Fibroblast of lung (primary cell): ENCODE data around the gene RAP1GAP. TPM values are rescaled to one million over a fixed set of nuclear protein-coding genes. Genes with fewer than 3 reads are reported as not detected.

Source experiments
- DNase-seq, 2 donors: peaks; one replicate each; pipeline versions ENCODE4 v3.0.0 to v3.0.0-alpha.2; 2010; ENCODE audit warnings: low read depth in 2 of 2
- H2AFZ ChIP-seq: 2 replicates; pipeline ENCODE4 v1.5.1; 2012; ENCODE audit warnings: low read length, control low read depth, inconsistent platforms
- H3K27ac ChIP-seq: 2 replicates; pipeline ENCODE4 v1.5.1; 2011; ENCODE audit warnings: low read length, control low read depth; ENCODE audit not compliant: insufficient read depth
- H3K27me3 ChIP-seq: 2 replicates; pipeline ENCODE4 v1.5.1; 2011; ENCODE audit warnings: mild to moderate bottlenecking, low read length; ENCODE audit not compliant: control insufficient read depth, insufficient read depth
- H3K36me3 ChIP-seq: 2 replicates; pipeline ENCODE4 v1.5.1; 2011; ENCODE audit warnings: low read length; ENCODE audit not compliant: control insufficient read depth, insufficient read depth
- H3K4me1 ChIP-seq: 2 replicates; pipeline ENCODE4 v1.5.1; 2011; ENCODE audit warnings: low read length; ENCODE audit not compliant: control insufficient read depth, insufficient read depth; ENCODE audit errors: extremely low read depth
- H3K4me2 ChIP-seq: 2 replicates; pipeline ENCODE4 v1.5.1; 2011; ENCODE audit warnings: low read length, control low read depth; ENCODE audit not compliant: insufficient read depth; ENCODE audit errors: extremely low read depth
- H3K4me3 ChIP-seq, 4 experiments: fragments of 200-600 bp in 1 of 4; sonication (generic) in 1 of 4; replicated peaks in 1 of 4; 2 replicates each; pipeline ENCODE4 v1.5.1; 2011 to 2016; ENCODE audit warnings: low read length in 4 of 4, low read depth in 3 of 4, mild to moderate bottlenecking in 3 of 4, control low read depth in 2 of 4, inconsistent platforms in 1 of 4, mixed read lengths in 1 of 4; ENCODE audit not compliant: insufficient read depth in 1 of 4; ENCODE audit errors: control extremely low read depth in 1 of 4
- H3K79me2 ChIP-seq: 2 replicates; pipeline ENCODE4 v1.5.1; 2012; ENCODE audit warnings: mild to moderate bottlenecking, low read length, inconsistent platforms; ENCODE audit not compliant: control insufficient read depth, insufficient read depth
- H3K9ac ChIP-seq: 2 replicates; pipeline ENCODE4 v1.5.1; 2011; ENCODE audit warnings: mild to moderate bottlenecking, low read length, control low read depth; ENCODE audit not compliant: insufficient read depth
- H3K9me3 ChIP-seq: 2 replicates; pipeline ENCODE4 v1.5.1; 2012; ENCODE audit warnings: low read depth, low read length; ENCODE audit not compliant: control insufficient read depth, insufficient read depth
- H4K20me1 ChIP-seq: 2 replicates; pipeline ENCODE4 v1.5.1; 2011; ENCODE audit warnings: low read length; ENCODE audit not compliant: control insufficient read depth, insufficient read depth; ENCODE audit errors: extremely low read depth
- CTCF ChIP-seq, 2 donors: IDR thresholded peaks in 1 of 2; conservative IDR thresholded peaks in 1 of 2; 1 replicate in 1 of 2; 2 replicates in 1 of 2; pipeline ENCODE4 v1.5.1; 2011 to 2012; ENCODE audit warnings: low read length in 2 of 2, control low read depth in 1 of 2, inconsistent platforms in 1 of 2, low read depth in 1 of 2, mild to moderate bottlenecking in 1 of 2
- EZH2 ChIP-seq: IDR thresholded peaks from 2 replicates; pipeline ENCODE4 v1.5.1; 2012; ENCODE audit warnings: low read length, control low read depth, mild to moderate bottlenecking; ENCODE audit errors: missing control alignments
- polyA plus RNA-seq, 2 donors: library from polyadenylated mRNA; depleted of rRNA in 1 of 2; stranded (reverse) in 1 of 2; unstranded in 1 of 2; fragments of >200 nt; gene quantifications; 2 replicates each; pipeline ENCODE4 v1.2.1, GENCODE V29; 2011 to 2012; ENCODE audit warnings: missing spikeins in 1 of 2
- total RNA-seq: library from RNA; depleted of rRNA; stranded (reverse); fragments of >200 nt; gene quantifications from 2 replicates; pipeline ENCODE4 v1.2.1, GENCODE V29; 2014

Gene RAP1GAP
- total and polyA plus RNA-seq, 2 donors (not counting 1 experiment from before 2014, with no cell fraction given): under 0.01 to 0.05 TPM

DNA sequence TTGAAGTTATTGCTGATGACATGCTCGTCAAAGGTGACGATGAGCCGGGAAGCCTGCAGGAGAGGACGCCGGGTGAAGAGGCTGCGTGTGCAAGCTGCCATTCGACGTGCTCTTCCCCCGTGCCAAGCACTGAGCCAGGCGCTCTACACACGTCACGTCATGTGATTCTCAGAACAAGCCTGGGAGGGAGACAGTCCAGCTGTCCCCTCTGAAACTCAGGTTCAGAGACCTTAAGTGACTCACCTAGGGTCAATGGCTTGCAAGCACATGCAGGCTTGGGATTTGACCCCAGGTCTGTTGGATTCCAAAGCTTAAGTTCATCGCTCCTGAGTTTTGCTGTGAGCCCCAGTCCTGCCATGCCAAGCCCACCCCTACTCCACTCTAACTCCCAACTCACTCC, 57.1 kb downstream of the RAP1GAP start:
- no peaks in the 10 kb centered on the region for H3K27me3 ChIP-seq
- H3K9ac ChIP-seq: no peak overlapping the region
- H2AFZ ChIP-seq: no peak overlapping the region
- no peaks in the 10 kb centered on the region for H3K9me3 ChIP-seq
- H3K4me2 ChIP-seq: no peak overlapping the region
- H3K4me1 ChIP-seq: no peaks in the 10 kb centered on the region
- TF ChIP-seq CTCF (conservative IDR thresholded peaks at IDR 0.05 in 1 of 2, IDR thresholded peaks at IDR 0.05 in 1 of 2; ENCODE audit: low read depth in 1 of 2, low read length in 2 of 2) (no peak), EZH2 (no peak)
- no peaks in the 10 kb centered on the region for H4K20me1 ChIP-seq
- no peak for DNase-seq
- H3K27ac ChIP-seq: no peak overlapping the region
- no peak overlapping the region for H3K4me3 ChIP-seq
- no peaks in the 10 kb centered on the region for H3K36me3 ChIP-seq
- H3K79me2 ChIP-seq: no peaks in the 10 kb centered on the region

DNA sequence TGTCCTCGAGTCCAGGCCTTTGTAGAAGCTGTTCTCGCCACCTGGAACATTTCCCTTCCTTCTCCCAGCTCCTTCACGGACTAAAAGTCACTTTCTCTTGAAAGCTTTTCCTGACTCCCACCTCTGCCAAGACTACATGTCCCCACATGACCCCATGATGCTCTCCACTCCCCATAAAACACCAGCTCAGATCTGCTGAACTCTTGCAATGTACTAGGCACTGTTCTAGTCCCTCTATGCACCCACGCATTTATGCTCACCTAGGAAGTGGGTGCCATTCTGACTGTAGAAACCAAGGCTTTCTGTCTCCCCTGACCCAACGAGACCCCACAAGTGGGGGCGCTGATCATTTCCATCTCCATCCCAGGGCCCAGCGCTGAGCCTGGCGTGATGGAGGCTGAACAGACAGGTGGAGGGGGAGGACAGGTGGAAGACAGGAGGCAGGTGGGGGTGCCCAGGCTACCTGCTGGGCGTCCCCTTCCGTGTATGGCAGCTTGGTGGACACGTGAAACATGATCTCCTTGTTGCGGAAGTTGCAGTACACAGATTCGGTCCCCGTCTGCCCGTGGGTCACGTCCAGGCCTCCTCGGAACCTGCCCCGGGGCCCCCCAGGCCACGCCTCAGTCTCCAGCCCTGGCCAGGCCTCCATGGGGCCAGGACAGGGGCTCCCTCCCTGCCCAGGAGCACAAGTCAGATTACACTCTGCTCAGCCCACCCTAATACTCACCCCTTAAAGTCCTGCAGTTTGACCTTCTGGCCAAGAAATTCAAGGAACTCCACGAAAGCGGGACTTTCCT, 58.0 kb downstream of the RAP1GAP start:
- Histone ChIP-seq H3K27me3 (no peaks in the 10 kb centered on the region), H2AFZ (no peak overlapping the region)

DNA sequence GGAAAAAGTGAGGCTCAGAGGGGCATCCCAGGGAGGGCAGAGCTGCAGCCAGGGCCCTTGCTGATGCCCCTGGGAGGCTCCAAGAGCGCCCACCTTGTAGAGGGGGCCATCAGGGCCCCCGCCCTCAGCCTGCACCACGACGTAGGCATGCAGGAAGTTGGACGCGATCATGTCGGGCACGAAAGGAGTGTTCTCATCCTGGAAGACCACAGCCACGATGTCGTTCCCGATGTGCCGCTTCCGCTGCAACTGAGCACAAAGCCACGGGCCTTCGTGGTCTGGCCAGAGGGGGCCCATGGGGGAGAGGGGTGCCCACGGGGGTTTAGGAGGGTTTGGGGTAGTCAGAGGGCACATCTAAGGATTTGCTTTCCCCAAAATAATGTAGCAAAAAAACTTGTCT, 59.1 kb downstream of the RAP1GAP start:
- H3K27ac ChIP-seq: no peak overlapping the region
- H3K4me1 ChIP-seq: no peaks in the 10 kb centered on the region
- no peaks in the 10 kb centered on the region for H3K27me3 ChIP-seq
- no peak for TF ChIP-seq CTCF (conservative IDR thresholded peaks at IDR 0.05 in 1 of 2, IDR thresholded peaks at IDR 0.05 in 1 of 2; ENCODE audit: low read depth in 1 of 2, low read length in 2 of 2)
- TF ChIP-seq EZH2: no peak
- H3K36me3 ChIP-seq: no peaks in the 10 kb centered on the region
- H3K9ac ChIP-seq: no peak overlapping the region
- no peak overlapping the region for H3K4me2 ChIP-seq
- H3K4me3 ChIP-seq: no peak overlapping the region
- no peak for DNase-seq
- H3K79me2 ChIP-seq: no peaks in the 10 kb centered on the region
- no peaks in the 10 kb centered on the region for H4K20me1 ChIP-seq
- no peak overlapping the region for H2AFZ ChIP-seq
- no peaks in the 10 kb centered on the region for H3K9me3 ChIP-seq

More for the DNA sequence above, 58.0 kb downstream of the RAP1GAP start:
- no peak overlapping the region for H3K4me2 ChIP-seq
- H3K27ac ChIP-seq: no peak overlapping the region
- no peak overlapping the region for H3K9ac ChIP-seq
- H3K79me2 ChIP-seq: no peaks in the 10 kb centered on the region
- H3K9me3 ChIP-seq: no peaks in the 10 kb centered on the region
- no peaks in the 10 kb centered on the region for H3K36me3 ChIP-seq
- TF ChIP-seq CTCF (conservative IDR thresholded peaks at IDR 0.05 in 1 of 2, IDR thresholded peaks at IDR 0.05 in 1 of 2; ENCODE audit: low read depth in 1 of 2, low read length in 2 of 2) (no peak), EZH2 (no peak)
- H3K4me1 ChIP-seq: no peaks in the 10 kb centered on the region
- H3K4me3 ChIP-seq: no peak overlapping the region
- no peaks in the 10 kb centered on the region for H4K20me1 ChIP-seq
- no peak for DNase-seq
